SK-N-SH (cell line): ENCODE data around the gene VPS11.

Experiments used
- EP300 ChIP-seq, 2 experiments: IDR thresholded peaks; 2 replicates each; pipeline versions ENCODE4 v1.4.0 to v1.6.1; 2012; ENCODE audit warnings: borderline replicate concordance in 1 of 2, low read depth in 1 of 2, low read length in 1 of 2
- GABPA ChIP-seq: IDR thresholded peaks from 2 replicates; pipeline ENCODE4 v1.4.0; 2012; ENCODE audit warnings: low read depth, mild to moderate bottlenecking
- GATA2 ChIP-seq: sonication (generic); formaldehyde crosslinking; IDR thresholded peaks from 2 replicates; pipeline ENCODE4 v1.5.0; 2020; ENCODE audit warnings: mild to moderate bottlenecking, missing genetic modification reagents
- JUND ChIP-seq: IDR thresholded peaks from 2 replicates; pipeline ENCODE4 v1.4.0; 2012
- POLR2AphosphoS5 ChIP-seq: IDR thresholded peaks from 2 replicates; pipeline ENCODE4 v1.6.1; 2012; ENCODE audit warnings: low read depth, low read length
- RFX5 ChIP-seq: IDR thresholded peaks from 2 replicates; pipeline ENCODE4 v1.6.1; 2012; ENCODE audit warnings: mild to moderate bottlenecking, improper control_type of control experiment, low read length
- YY1 ChIP-seq: IDR thresholded peaks from 2 replicates; pipeline ENCODE4 v1.4.0; 2012; ENCODE audit warnings: low read depth, mild to moderate bottlenecking
- TF ChIP-seq, protein P1 (sequence below): fragments of 200-600 bp; sonication (generic); IDR thresholded peaks from 2 replicates; pipeline ENCODE4 v1.6.1; 2017; ENCODE audit warnings: antibody characterized with exemption, mild to moderate bottlenecking, moderate library complexity
- TF ChIP-seq, protein P2 (sequence below): IDR thresholded peaks from 2 replicates; pipeline ENCODE4 v1.6.1; 2012; ENCODE audit warnings: mild to moderate bottlenecking, low read depth, low read length, moderate library complexity

DNA sequence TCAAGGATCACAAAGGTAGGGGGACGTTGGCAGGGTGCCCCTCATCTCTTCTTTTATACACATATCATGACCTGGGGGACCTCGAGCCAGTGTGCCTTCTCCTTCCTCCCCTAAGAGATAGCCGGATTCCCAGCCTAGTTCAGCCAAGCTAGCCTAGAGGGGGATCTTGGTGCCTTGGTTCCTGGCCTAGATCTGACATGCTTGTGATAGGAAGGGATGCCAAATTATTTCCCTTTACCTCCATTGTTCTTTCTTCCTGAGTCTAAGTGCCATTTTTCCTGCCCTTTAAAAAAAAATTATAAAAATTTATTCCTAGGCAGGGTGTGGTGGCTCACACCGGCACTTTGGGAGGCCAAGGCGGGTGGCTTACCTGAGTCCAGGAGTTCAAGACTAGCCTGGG is 46.7 kb downstream of the VPS11 start:
- TF ChIP-seq POLR2AphosphoS5 (no peak), EP300 (IDR thresholded peaks at IDR 0.05; ENCODE audit: borderline replicate concordance in 1 of 2, low read depth in 1 of 2, low read length in 1 of 2) (no peak), GATA2 (CRISPR knock-in tag) (no peak), RFX5 (no peak), YY1 (no peak), GABPA (no peak), JUND (no peak)
- TF ChIP-seq, protein P1, sequence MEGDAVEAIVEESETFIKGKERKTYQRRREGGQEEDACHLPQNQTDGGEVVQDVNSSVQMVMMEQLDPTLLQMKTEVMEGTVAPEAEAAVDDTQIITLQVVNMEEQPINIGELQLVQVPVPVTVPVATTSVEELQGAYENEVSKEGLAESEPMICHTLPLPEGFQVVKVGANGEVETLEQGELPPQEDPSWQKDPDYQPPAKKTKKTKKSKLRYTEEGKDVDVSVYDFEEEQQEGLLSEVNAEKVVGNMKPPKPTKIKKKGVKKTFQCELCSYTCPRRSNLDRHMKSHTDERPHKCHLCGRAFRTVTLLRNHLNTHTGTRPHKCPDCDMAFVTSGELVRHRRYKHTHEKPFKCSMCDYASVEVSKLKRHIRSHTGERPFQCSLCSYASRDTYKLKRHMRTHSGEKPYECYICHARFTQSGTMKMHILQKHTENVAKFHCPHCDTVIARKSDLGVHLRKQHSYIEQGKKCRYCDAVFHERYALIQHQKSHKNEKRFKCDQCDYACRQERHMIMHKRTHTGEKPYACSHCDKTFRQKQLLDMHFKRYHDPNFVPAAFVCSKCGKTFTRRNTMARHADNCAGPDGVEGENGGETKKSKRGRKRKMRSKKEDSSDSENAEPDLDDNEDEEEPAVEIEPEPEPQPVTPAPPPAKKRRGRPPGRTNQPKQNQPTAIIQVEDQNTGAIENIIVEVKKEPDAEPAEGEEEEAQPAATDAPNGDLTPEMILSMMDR = no peak
- TF ChIP-seq, protein P2, sequence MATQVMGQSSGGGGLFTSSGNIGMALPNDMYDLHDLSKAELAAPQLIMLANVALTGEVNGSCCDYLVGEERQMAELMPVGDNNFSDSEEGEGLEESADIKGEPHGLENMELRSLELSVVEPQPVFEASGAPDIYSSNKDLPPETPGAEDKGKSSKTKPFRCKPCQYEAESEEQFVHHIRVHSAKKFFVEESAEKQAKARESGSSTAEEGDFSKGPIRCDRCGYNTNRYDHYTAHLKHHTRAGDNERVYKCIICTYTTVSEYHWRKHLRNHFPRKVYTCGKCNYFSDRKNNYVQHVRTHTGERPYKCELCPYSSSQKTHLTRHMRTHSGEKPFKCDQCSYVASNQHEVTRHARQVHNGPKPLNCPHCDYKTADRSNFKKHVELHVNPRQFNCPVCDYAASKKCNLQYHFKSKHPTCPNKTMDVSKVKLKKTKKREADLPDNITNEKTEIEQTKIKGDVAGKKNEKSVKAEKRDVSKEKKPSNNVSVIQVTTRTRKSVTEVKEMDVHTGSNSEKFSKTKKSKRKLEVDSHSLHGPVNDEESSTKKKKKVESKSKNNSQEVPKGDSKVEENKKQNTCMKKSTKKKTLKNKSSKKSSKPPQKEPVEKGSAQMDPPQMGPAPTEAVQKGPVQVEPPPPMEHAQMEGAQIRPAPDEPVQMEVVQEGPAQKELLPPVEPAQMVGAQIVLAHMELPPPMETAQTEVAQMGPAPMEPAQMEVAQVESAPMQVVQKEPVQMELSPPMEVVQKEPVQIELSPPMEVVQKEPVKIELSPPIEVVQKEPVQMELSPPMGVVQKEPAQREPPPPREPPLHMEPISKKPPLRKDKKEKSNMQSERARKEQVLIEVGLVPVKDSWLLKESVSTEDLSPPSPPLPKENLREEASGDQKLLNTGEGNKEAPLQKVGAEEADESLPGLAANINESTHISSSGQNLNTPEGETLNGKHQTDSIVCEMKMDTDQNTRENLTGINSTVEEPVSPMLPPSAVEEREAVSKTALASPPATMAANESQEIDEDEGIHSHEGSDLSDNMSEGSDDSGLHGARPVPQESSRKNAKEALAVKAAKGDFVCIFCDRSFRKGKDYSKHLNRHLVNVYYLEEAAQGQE = no peak
